C1 segment of cervical spinal cord (tissue), 14 donors: Measurements from ENCODE around the gene MAU2.
"Not testable (repeated sequence)": the region's sequence is repeated elsewhere in the genome, so short reads cannot be mapped to it uniquely, and the experiment has no call there.

Source experiments
- DNase-seq, 14 donors: peaks; one replicate each; lab custom pipeline; 2025; lab: John Stamatoyannopoulos, UW

The MAU2 gene

GRCh38 chr19:19384486-19384885, 63.9 kb downstream of the MAU2 start:
- DNase-seq: no peak

- DNase-seq: peak; percentile 83 to 100 (median 99)
Measured at GRCh38 chr19:19385131-19385895, 64.7 kb downstream of the MAU2 start.

GRCh38 chr19:19385896-19386869, 65.6 kb downstream of the MAU2 start:
- DNase-seq: peak in 1 of 14 donors; percentile 26

- no peak for DNase-seq
Measured at GRCh38 chr19:19387108-19387507, 66.5 kb downstream of the MAU2 start.

- no peak for DNase-seq
Measured at GRCh38 chr19:19388568-19389555, 68.2 kb downstream of the MAU2 start.

- DNase-seq: not testable (repeated sequence)
Measured at GRCh38 chr19:19389683-19390082, 69.1 kb downstream of the MAU2 start.

GRCh38 chr19:19394333-19394732, 73.7 kb downstream of the MAU2 start:
- not testable (repeated sequence) for DNase-seq

GRCh38 chr19:19399733-19400433, 79.3 kb downstream of the MAU2 start:
- DNase-seq: no peak

GRCh38 chr19:19402656-19403372, 82.2 kb downstream of the MAU2 start:
- DNase-seq: no peak

GRCh38 chr19:19403373-19403901, 82.8 kb downstream of the MAU2 start:
- DNase-seq: no peak

GRCh38 chr19:19404879-19405860, 84.5 kb downstream of the MAU2 start, which contains the start of gene GATAD2A:
GATAD2A (plus strand) TSS chr19:19405675; CDS start chr19:19465346, 59,671 bp downstream.
- peak; percentile 27 to 95 (median 86) for DNase-seq

GRCh38 chr19:19405971-19406877, 85.6 kb downstream of the MAU2 start:
- peak in 6 of 14 donors; percentile 9 to 48 (median 35) for DNase-seq

GRCh38 chr19:19406878-19407632, 86.4 kb downstream of the MAU2 start:
- peak in 6 of 14 donors; percentile 2 to 31 (median 11) for DNase-seq

GRCh38 chr19:19407633-19407930, 87.0 kb downstream of the MAU2 start:
- no peak for DNase-seq
